ENCODE results near the gene HPCA.

The HPCA gene

DNA sequence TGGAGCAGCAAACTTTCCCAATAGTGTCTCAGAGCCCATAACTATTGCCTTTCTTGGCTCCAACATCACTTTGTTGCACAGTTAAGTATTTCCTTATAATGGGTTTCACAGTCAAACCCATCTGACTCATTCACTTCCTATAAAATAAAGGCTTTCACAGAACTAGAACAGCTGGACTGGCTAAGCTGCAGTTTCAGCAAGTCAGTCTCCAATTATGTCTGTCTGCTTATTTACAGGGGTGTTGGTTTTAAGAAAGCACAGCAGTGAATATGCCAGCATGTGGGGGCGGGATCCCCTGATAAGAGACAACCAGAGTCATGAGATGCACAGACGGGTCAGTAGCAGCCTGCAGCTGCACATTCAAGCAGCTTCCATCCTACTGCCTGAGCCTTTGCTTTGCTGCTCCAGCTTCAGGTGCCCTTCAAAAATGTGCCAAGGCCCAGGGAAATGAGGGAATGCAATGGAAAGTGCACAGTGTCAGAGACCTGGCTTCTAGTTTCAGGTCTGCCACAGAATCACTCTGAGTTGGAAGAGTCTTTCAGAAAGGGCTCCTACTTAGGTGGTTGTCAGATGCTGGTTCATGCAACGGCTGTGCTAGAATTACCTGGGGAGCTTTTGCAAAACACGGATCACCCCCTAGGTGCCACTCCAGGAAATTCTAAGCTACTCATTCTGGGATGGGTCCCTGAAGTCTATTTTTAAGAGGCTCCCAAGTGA is 53.5 kb downstream of the HPCA start:
- no peak for DNase-seq

DNA sequence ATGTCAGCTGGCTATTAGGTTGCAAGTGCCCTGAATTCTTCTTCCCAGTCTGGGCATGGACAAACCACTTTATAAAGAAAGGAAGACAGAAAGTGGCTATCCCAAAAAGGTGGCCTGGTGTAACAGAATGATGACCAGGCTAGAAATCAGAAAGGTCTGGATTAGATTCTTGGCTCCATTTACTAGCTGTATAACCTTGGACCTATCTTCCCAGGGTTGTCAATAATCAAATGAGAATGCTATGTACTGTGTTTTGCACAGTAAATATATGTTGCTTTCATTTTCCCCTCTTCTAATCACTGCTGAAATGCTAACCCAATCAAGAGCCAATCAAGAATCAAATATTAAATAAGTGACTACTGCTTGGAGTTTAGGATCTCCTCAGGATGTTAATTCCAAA is 57.9 kb downstream of the HPCA start:
- no peak for DNase-seq

Measured in SHP77 treated with DMSO at 0.1 percent for 48 hours (cell line).